HL-60 (cell line): ENCODE data around the gene RTN4R.

Source experiments
- POLR2AphosphoS5 ChIP-seq: IDR thresholded peaks from 2 replicates; pipeline ENCODE4 v1.6.1; 2012; ENCODE audit warnings: low read depth
- REST ChIP-seq: IDR thresholded peaks from 2 replicates; pipeline ENCODE4 v1.6.1; 2012; ENCODE audit warnings: low read depth; ENCODE audit not compliant: insufficient replicate concordance
- TF ChIP-seq, protein P1 (sequence below): IDR thresholded peaks from one replicate; pipeline ENCODE4 v1.5.1; 2011; ENCODE audit warnings: low read length, control low read depth, inconsistent platforms; ENCODE audit not compliant: insufficient read depth

GRCh38 chr22:20247608-20248171, 20.4 kb downstream of the RTN4R start:
- TF ChIP-seq, protein P1, sequence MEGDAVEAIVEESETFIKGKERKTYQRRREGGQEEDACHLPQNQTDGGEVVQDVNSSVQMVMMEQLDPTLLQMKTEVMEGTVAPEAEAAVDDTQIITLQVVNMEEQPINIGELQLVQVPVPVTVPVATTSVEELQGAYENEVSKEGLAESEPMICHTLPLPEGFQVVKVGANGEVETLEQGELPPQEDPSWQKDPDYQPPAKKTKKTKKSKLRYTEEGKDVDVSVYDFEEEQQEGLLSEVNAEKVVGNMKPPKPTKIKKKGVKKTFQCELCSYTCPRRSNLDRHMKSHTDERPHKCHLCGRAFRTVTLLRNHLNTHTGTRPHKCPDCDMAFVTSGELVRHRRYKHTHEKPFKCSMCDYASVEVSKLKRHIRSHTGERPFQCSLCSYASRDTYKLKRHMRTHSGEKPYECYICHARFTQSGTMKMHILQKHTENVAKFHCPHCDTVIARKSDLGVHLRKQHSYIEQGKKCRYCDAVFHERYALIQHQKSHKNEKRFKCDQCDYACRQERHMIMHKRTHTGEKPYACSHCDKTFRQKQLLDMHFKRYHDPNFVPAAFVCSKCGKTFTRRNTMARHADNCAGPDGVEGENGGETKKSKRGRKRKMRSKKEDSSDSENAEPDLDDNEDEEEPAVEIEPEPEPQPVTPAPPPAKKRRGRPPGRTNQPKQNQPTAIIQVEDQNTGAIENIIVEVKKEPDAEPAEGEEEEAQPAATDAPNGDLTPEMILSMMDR, result no peak
- TF ChIP-seq REST (no peak), POLR2AphosphoS5 (no peak)
